Activated CD8-positive, alpha-beta memory T cell treated with anti-CD3 and anti-CD28 coated beads, Interleukin-2, amount 10 ng/mL, durations not matched to agents 7 days and 5 days (primary cell): ENCODE measurements around the gene PTPRM. TPM values are rescaled to one million over a fixed set of nuclear protein-coding genes. Genes with fewer than 3 reads are reported as not detected.

Experiments used
- ATAC-seq: fragments of 150-1000 bp; cut with Tn5 transposase; one replicate; pipeline ENCODE4 v1.10.0; 2021; ENCODE audit warnings: moderate library complexity
- CTCF ChIA-PET: fragments of 350-600 bp; sonication (Branson Sonifier 250); formaldehyde crosslinking; loops from one replicate; lab custom pipeline; 2021; ENCODE audit warnings: antibody characterized with exemption; lab: Charles Lee
- DNase-seq: peaks from one replicate; pipeline ENCODE4 v3.0.0-alpha.2; 2020
- H3K27ac Mint-ChIP-seq: one replicate; pipeline ENCODE4 v1.8.0; 2021; ENCODE audit warnings: mild to moderate bottlenecking, mixed read lengths
- H3K27me3 Mint-ChIP-seq: one replicate; pipeline ENCODE4 v1.8.0; 2021; ENCODE audit warnings: mixed read lengths
- H3K36me3 Mint-ChIP-seq: one replicate; pipeline ENCODE4 v1.8.0; 2021; ENCODE audit warnings: mild to moderate bottlenecking, mixed read lengths
- H3K4me1 Mint-ChIP-seq: one replicate; pipeline ENCODE4 v1.8.0; 2021; ENCODE audit warnings: mixed read lengths
- H3K4me3 Mint-ChIP-seq: one replicate; pipeline ENCODE4 v1.8.0; 2021; ENCODE audit warnings: mild to moderate bottlenecking, moderate library complexity, mixed read lengths
- H3K9me3 Mint-ChIP-seq: one replicate; pipeline ENCODE4 v1.8.0; 2022; ENCODE audit warnings: low read depth, mixed read lengths
- total RNA-seq, 2 experiments: library from RNA; stranded (reverse); gene quantifications; one replicate each; pipeline ENCODE4 v1.2.3, GENCODE V29; 2021

Gene PTPRM
- total RNA-seq, 2 experiments from 2014 or later: 3.1 to 5.7 TPM

DNA sequence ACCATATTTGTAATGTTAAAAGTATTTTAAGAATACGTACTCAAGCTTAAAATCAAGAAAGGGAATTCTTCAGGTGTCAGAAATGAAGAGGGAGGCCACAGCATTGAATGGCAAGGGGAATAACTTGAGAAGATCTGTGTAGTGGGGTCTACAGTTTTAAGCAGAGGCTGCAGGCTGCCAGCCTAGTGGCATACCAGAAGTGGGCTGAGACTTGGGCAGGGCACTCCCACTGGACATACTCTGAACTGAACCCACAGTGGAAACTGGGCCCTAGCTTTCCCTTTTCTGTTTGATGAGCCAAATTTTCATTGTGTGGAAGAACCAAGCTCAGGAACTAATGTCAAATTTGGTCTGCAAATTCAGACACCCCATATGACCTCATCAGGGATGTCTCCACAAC is 238.8 kb downstream of the PTPRM start:
- H3K36me3 Mint-ChIP-seq: no peaks in the 10 kb centered on the region
- no peak for ATAC-seq
- H3K9me3 Mint-ChIP-seq: peaks cover 6% of the 10 kb centered on the region
- no peaks in the 10 kb centered on the region for H3K4me1 Mint-ChIP-seq
- H3K27ac Mint-ChIP-seq: no peak overlapping the region
- CTCF ChIA-PET: no interaction called here
- no peak overlapping the region for H3K4me3 Mint-ChIP-seq
- no peaks in the 10 kb centered on the region for H3K27me3 Mint-ChIP-seq
- DNase-seq: no peak

DNA sequence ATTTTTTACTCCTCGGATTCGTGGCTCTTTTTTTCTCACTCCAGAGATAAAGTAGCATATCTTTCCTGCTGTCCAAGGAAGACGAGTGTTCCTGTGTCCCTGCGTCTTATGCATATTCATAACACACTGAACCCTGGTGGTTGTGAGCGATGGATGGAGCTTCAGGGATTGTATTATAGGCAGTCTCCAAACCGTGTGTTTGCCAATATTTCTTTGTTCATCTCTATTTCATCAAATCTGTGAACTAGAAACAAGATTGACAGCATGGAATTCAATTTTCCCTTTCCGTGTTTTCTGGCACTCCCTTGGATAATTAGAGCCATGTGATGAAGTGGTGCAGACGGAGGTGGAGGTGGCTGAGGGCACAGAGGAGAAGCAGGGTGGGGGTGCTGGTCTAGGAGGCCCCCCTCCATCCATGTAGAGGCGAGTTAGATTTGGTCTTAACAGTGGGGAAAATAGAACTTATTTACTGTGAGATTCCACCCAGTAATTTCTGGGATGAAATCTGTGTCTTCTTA is 240.9 kb downstream of the PTPRM start:
- H3K4me3 Mint-ChIP-seq: no peak overlapping the region
- DNase-seq (no peak), ATAC-seq (no peak)
- H3K36me3 Mint-ChIP-seq: peaks cover under 1% of the 10 kb centered on the region
- CTCF ChIA-PET: no interaction called here
- no peaks in the 10 kb centered on the region for H3K4me1 Mint-ChIP-seq
- H3K27me3 Mint-ChIP-seq: no peaks in the 10 kb centered on the region
- no peak overlapping the region for H3K27ac Mint-ChIP-seq
- peaks cover 7% of the 10 kb centered on the region for H3K9me3 Mint-ChIP-seq

DNA sequence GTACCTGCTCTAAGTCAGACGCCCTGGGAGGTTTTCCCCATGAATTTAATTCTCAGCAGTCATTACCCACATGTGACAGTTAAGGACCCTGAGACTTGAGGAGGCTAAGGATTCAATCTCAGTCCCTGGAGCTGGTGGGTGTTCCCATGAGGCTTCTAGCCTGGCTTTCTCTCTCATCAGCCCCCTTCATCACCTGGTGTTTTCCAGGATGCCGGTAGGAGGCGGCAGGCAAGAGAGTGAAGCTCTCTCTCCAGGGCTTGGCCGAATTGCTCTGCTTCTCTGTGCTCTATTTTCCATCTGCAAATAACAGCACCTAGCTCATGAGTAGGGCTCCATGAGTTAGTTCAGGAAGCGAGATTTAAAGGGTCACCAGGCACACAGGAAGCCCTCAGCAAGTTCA is 241.9 kb downstream of the PTPRM start:
- H3K4me1 Mint-ChIP-seq: no peaks in the 10 kb centered on the region
- ATAC-seq (no peak), DNase-seq (no peak)
- peaks cover 13% of the 10 kb centered on the region for H3K9me3 Mint-ChIP-seq
- H3K27ac Mint-ChIP-seq: no peak overlapping the region
- H3K27me3 Mint-ChIP-seq: no peaks in the 10 kb centered on the region
- peaks cover 2% of the 10 kb centered on the region for H3K36me3 Mint-ChIP-seq
- CTCF ChIA-PET: no interaction called here
- no peak overlapping the region for H3K4me3 Mint-ChIP-seq

DNA sequence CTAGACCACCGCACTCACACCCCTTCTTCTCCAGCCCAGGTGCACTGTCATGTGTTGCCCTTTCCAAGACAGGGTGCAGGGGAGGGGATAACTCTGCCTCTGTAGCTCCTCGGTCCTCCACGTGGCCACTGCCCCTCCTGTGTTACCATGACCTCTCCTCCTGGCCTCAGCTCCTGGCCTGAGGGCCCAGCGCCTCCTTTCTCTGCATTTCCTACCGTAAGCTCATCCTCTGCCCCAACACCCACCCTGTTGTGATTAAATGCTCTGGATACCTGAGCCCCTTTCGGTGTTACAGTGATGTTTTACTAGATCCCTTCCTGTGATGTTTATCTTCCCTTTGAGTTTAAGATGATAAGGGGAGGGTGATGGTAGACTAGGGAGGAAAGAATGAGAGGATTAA is 242.3 kb downstream of the PTPRM start:
- Mint-ChIP-seq H3K27me3 (no peaks in the 10 kb centered on the region), H3K27ac (no peak overlapping the region), H3K9me3 (peaks cover 17% of the 10 kb centered on the region), H3K36me3 (peaks cover 2% of the 10 kb centered on the region), H3K4me1 (no peaks in the 10 kb centered on the region), H3K4me3 (no peak overlapping the region)
- DNase-seq (no peak), ATAC-seq (no peak)
- CTCF ChIA-PET: no interaction called here

DNA sequence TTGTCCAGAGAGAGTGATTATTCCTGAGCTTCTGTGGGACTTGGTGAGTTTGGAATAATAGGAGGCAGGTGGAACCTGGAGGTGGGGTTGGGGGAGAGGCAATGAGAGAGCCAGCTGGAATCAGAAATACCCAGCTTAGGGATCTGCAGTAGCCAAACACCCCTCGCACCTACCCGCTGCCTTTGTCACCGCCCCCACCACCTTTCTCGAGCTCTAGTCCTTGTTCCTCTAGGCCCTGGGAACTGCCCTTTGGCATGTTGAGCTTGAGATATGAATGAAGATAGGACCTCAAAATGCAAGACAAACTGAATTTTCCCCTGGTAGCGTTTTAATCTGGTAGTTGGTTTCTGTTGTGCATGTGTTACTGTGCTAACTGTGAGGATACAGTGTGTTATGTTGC is 242.9 kb downstream of the PTPRM start:
- DNase-seq (no peak), ATAC-seq (no peak)
- H3K4me3 Mint-ChIP-seq: no peak overlapping the region
- H3K9me3 Mint-ChIP-seq: peaks cover 18% of the 10 kb centered on the region
- no peaks in the 10 kb centered on the region for H3K4me1 Mint-ChIP-seq
- CTCF ChIA-PET: no interaction called here
- peaks cover 2% of the 10 kb centered on the region for H3K36me3 Mint-ChIP-seq
- no peaks in the 10 kb centered on the region for H3K27me3 Mint-ChIP-seq
- H3K27ac Mint-ChIP-seq: no peak overlapping the region

DNA sequence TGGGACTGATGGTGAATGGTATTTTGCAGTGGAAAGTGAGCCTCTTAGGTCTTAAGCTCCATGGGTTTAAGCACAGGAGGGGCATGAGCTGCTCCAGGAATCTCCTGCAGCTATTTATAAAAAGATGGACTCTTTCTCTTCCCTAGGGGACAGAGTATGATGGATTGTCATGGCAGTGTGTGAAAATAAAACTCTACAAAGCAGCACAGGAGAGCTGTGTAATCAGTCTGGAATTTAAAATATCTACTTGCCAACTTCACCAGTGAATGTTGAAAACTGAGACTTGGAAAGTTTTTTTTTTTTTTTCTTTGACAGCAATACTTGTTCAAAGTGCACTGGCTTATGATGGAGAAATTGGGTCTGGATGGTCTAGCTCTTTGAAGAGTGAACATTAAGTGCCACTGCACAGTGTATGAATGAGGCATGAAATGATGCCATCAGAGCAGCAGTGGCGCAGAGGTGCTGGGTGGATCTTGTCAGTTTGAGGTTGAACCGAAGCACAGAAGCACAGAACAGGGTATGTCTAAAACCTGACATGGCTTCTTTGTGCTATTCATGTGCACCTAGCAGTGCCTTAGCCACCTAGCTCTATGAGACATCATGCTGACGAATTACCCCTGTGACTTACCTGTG is 245.4 kb downstream of the PTPRM start:
- CTCF ChIA-PET: no interaction called here
- Mint-ChIP-seq H3K27me3 (no peaks in the 10 kb centered on the region), H3K36me3 (peaks cover 2% of the 10 kb centered on the region), H3K27ac (no peak overlapping the region), H3K4me3 (no peak overlapping the region), H3K4me1 (no peaks in the 10 kb centered on the region), H3K9me3 (peaks cover 23% of the 10 kb centered on the region)
- ATAC-seq (no peak), DNase-seq (no peak)

DNA sequence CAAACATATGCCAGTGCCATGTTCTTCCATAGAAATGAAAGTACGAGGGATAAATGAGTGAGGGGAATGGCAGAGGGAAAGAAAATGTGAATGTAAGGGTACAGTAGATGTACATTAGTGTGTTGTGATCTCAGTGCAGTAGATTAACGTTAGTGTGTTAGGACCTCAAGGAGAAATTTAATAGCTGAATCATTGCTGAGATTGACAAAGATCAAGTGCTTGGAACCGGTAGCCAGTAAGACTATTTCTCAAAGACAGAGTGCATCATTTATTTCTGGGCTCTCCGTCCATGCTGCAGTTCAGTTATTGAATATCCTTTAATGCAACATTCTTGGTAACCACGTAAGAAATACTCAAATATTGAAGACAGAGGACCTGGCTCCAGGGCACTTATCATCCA is 246.0 kb downstream of the PTPRM start:
- H3K27me3 Mint-ChIP-seq: no peaks in the 10 kb centered on the region
- no peak for ATAC-seq
- DNase-seq: no peak
- CTCF ChIA-PET: no interaction called here
- peaks cover 2% of the 10 kb centered on the region for H3K36me3 Mint-ChIP-seq
- no peak overlapping the region for H3K4me3 Mint-ChIP-seq
- H3K9me3 Mint-ChIP-seq: peaks cover 23% of the 10 kb centered on the region
- H3K4me1 Mint-ChIP-seq: no peaks in the 10 kb centered on the region
- no peak overlapping the region for H3K27ac Mint-ChIP-seq

DNA sequence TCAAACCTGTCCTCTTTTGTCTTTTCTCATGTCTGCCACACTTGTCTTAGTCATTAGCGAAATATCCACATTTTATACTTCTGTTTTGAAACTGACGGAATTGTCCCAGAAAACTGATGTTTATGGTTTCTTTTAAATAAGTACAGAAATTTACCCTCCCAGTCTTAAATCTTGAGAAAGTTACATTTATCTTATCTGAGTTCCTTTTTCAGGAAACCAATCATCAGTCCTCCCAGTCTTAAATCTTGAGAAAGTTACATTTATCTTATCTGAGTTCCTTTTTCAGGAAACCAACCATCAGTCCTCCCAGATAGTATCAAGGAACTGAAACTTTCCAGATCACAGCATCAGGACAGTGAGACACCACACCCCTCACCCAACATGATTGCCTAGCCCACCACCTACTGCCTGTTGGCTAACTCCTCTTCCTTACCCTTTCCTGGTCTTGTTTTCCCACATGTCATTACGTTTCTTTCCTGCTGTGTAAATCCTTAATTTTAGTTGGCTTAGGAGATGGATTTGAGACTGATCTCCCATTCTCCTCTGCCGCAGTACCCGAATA is 247.7 kb downstream of the PTPRM start:
- DNase-seq (no peak), ATAC-seq (no peak)
- peaks cover 2% of the 10 kb centered on the region for H3K36me3 Mint-ChIP-seq
- H3K4me3 Mint-ChIP-seq: no peak overlapping the region
- peaks cover 22% of the 10 kb centered on the region for H3K9me3 Mint-ChIP-seq
- no peaks in the 10 kb centered on the region for H3K27me3 Mint-ChIP-seq
- CTCF ChIA-PET: no interaction called here
- no peak overlapping the region for H3K27ac Mint-ChIP-seq
- no peaks in the 10 kb centered on the region for H3K4me1 Mint-ChIP-seq

DNA sequence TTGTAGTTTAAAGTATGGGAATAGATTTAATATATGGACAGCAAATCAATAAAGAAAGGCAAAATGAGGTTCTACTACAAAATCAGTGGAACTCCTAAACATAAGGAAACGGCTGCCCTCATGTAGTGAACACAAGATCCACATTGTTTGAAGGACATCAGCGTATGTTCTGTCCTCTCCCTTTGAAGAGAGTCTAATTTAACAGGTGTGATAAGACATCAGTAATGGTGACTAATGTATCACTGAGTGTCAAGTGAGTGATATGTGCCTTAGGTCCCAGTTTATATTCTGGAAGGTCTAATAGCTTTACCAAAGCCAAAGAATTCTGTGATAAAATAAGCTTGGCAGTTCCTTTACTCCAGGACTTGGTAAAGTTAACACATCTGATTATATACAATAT is 248.7 kb downstream of the PTPRM start:
- Mint-ChIP-seq H3K27ac (no peak overlapping the region), H3K4me3 (no peak overlapping the region), H3K36me3 (peaks cover 2% of the 10 kb centered on the region), H3K27me3 (no peaks in the 10 kb centered on the region), H3K9me3 (peaks cover 22% of the 10 kb centered on the region), H3K4me1 (no peaks in the 10 kb centered on the region)
- DNase-seq (no peak), ATAC-seq (no peak)
- CTCF ChIA-PET: no interaction called here

DNA sequence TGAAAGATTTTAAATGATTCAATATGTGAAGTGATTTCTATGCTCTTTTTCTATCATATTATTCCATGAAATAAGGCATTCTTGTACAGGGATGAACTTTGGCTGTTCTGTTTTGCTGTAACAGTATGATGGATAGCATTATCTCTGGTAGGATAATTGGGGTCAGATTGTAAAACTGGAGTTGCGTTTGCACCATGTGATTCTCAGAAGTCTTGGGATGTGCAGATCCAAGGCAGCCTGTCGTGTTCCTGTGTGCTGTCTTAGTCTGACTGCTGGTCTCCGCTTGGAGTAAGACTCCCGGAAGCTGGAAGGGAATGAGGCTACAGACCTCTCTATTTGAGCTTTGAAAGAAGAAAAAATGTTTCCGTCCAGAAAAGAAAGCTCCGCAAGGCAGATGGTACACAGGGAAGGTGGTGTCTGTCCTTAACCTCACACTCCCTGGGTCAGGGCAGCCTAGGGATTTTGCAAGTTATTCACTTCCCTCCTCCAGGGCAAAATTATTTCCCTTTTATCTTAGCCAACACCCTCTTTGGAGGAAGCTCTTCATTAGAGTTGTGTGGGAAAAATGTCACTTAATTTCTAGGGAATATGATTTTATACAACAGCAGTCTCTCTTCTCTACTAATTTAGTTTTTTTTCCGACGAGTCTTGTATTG is 250.6 kb downstream of the PTPRM start:
- Mint-ChIP-seq H3K9me3 (peaks cover 22% of the 10 kb centered on the region), H3K27me3 (no peaks in the 10 kb centered on the region), H3K36me3 (peaks cover 2% of the 10 kb centered on the region), H3K4me3 (no peak overlapping the region), H3K4me1 (no peaks in the 10 kb centered on the region), H3K27ac (no peak overlapping the region)
- ATAC-seq (no peak), DNase-seq (no peak)
- CTCF ChIA-PET: no interaction called here

- ATAC-seq: no peak
- no peaks in the 10 kb centered on the region for H3K4me1 Mint-ChIP-seq
Observed at GRCh38 chr18:7821784-7822183, 254.7 kb downstream of the PTPRM start.

DNA sequence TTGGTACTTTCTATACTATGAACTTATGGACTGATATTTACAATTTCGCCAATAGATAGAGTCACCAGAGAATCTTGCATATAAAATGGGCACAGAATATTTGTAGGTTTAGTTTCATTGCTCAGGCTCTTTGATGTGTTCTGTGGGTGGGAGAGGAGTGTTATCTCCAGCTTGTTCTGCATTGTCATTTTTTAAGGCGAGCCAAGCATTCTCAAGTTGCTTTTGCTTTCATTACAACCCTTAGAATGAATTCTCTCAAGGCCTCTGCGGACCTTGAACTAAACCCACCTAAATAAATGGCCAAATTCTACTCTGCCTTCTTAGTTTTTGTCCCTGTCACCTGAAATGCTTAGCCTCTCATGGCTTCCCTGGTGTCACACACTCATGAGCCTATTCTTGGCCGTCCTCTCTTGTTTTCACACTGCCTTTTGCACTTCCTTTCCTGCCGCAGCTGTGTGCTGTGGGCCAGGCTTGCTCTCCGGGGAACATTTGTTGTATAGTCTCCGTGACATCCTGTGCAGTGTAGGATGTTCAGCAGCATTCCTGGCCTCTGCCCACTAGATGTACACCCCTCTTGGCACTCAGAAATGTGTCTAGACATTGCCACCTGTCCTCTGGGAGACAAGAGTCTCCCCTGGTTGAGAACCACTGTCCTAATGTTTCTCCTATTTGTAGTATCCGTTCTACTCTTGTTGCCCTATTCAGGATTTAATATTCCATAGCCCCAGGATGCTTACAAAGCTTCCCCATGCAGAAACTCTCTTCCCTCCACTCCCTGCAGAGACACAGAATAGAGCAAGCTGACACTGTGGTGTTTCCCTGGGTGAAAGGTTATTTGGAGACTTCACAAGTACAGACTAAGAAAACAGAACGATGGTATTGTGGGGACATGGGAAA is 255.6 kb downstream of the PTPRM start:
- H3K4me1 Mint-ChIP-seq: no peaks in the 10 kb centered on the region
- no peaks in the 10 kb centered on the region for H3K36me3 Mint-ChIP-seq
- H3K27ac Mint-ChIP-seq: no peak overlapping the region
- no peak overlapping the region for H3K4me3 Mint-ChIP-seq
- DNase-seq: no peak
- CTCF ChIA-PET: interaction anchor here (0.9 kb wide), 1 partner anchor 10 kb away, joined by 3 read pairs; no protein-coding TSS in a partner anchor
- peaks cover 9% of the 10 kb centered on the region for H3K9me3 Mint-ChIP-seq
- no peak for ATAC-seq
- H3K27me3 Mint-ChIP-seq: no peaks in the 10 kb centered on the region

More at GRCh38 chr18:7821784-7822183, 254.7 kb downstream of the PTPRM start:
- H3K27me3 Mint-ChIP-seq: no peaks in the 10 kb centered on the region
- H3K36me3 Mint-ChIP-seq: no peaks in the 10 kb centered on the region
- no peak overlapping the region for H3K4me3 Mint-ChIP-seq
- H3K27ac Mint-ChIP-seq: no peak overlapping the region
- CTCF ChIA-PET: interaction anchor here (0.9 kb wide), 1 partner anchor 11 kb away, joined by 3 read pairs; no protein-coding TSS in a partner anchor
- DNase-seq: no peak
- peaks cover 9% of the 10 kb centered on the region for H3K9me3 Mint-ChIP-seq

- no peaks in the 10 kb centered on the region for H3K36me3 Mint-ChIP-seq
- H3K4me3 Mint-ChIP-seq: no peak overlapping the region
- ATAC-seq (no peak), DNase-seq (no peak)
- H3K27me3 Mint-ChIP-seq: no peaks in the 10 kb centered on the region
- H3K9me3 Mint-ChIP-seq: peaks cover 4% of the 10 kb centered on the region
- H3K27ac Mint-ChIP-seq: no peak overlapping the region
- CTCF ChIA-PET: no interaction called here
- no peaks in the 10 kb centered on the region for H3K4me1 Mint-ChIP-seq
Observed at GRCh38 chr18:7824970-7825369, 257.9 kb downstream of the PTPRM start.
